ENCODE results near the gene IDI2.

IDI2 gene

GRCh38 chr10:1003884-1004670 is 21.6 kb downstream of the IDI2 start:
- DNase-seq = no peak

- DNase-seq = no peak
Observed at GRCh38 chr10:1002425-1003006, 23.1 kb downstream of the IDI2 start.

- no peak for DNase-seq
Observed at GRCh38 chr10:997266-998022, 28.2 kb downstream of the IDI2 start.

DNA sequence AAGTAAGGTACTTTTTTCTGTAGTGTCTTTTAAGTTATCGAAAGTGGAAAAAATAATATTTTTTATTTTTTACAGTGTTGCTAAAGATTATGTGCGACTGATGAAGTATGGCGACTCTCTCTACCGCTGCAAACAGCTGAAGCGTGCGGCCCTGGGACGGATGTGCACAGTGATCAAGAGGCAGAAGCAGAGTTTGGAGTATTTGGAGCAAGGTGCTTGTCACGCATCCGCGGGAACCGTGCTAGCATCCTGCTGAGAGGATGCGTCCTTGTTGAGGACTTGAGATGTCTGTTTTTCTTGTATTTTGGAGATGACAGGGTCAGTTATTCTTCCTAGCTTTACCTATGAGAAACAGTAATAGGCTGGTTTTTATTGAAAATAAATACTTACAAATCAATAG is 29.6 kb downstream of the IDI2 start:
- no peak for DNase-seq

- no peak for DNase-seq
Observed at GRCh38 chr10:995559-995926, 30.1 kb downstream of the IDI2 start.

DNA sequence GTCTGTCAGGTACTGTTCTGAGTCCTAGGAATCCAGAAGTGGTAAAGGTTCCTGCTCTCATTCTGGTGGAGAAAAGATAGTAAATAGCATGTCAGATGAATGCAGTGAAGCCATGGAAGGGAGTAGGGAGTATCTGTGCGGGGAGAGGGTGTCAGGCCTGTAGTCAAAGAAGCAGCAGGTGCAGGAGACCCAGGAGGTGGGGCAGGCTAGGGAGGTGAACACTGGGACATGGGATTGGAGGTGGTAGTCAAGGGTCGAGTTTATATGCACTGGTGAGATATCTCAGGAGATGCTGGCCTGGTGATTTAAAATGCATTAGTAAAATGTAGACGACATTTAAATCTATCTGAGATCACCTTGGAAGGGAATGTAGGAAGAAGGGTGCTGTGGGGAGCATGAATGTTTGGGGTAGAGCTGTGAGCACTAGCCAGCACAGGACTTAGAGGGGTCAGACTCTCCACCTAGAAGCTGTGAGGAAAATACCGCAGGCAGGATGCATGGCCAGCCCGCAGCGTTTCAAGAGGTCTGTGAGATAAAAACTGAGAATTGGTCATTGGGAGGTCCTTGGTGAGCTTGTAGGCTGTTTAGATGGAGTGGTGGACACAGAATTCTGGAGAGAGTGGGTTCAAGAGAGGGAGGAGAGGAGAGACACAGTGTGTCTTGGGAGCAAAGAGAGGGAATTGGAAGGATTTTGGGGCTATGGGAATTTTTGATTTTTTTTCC is 30.7 kb downstream of the IDI2 start:
- DNase-seq = no peak

- DNase-seq = no peak
Observed at GRCh38 chr10:992871-993270, 32.8 kb downstream of the IDI2 start.

DNA sequence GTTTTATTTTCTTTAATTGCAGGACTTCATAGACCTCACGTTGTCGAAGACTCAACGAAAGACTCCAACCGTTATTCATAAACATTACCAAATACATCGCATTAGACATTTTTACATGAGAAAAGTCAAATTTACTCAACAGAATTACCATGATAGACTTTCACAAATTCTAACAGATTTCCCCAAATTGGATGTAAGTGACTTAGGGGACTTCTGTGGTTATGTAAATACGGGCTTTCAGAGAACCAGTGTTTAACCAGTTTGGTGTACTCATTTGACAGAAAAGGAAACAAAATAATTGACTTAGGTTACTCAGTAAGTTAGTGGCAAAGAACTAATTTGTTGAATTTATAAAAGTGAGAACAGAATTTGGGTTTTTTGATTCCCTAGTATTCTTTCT is 33.2 kb downstream of the IDI2 start:
- DNase-seq = no peak

DNA sequence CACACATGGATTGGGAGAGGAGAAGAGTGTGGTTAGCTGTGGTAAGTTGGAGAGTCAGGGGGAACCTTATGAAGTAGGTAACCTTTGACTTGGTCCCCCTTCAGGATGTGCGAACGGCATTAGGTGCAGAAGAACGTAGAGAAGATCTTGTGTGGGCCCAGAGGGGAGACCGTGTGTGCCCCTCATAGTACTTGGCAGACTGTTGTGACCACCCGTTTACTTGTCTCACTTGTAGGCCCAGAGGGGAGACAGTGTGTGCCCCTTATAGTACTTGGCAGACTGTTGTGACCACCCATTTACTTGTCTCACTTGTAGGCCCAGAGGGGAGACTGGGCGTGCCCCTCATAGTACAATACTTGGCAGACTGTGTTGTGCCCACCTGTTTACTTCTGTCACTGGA is 34.9 kb downstream of the IDI2 start:
- DNase-seq = no peak

DNA sequence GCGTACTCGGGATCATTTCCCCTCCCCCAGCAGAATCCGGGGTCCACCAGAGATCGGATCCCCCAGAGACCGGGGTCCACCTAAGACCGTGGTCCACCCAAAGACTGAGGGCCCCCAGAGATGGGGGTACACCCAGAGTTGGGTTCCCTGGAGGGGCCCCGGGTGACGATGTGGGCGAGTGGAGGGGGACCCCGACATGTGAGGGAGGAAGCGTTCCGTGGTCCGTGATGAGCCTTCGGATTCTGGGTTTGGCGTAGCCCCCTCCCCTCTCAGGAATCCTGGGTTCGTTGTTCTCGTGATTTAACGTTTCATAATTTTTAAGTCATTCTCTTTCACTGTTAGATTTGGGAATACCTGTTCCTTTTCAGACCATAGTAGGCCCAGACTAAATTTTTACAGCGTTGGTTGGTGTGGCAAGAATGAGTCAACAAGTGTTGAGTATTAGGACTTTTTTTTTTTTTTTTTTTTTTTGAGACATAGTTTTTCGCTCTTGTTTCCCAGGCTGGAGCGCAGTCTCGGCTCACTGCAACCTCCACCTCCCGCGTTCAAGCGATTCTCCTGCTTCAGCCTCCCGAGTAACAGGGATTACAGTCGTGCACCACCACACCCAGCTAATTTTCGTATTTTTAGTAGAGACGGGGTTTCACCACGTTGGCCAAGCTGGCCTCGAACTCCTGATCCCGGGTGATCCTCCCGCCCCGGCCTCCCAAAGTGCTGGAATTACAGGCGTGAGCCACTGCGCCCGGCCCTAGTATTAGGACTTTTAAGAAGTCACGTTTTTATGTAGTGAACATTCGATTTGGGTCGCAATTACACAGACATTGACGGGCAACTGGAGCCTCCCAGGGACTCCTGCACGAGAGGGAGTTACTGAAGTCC is 36.8 kb downstream of the IDI2 start:
- no peak for DNase-seq

GRCh38 chr10:987870-988666 is 37.6 kb downstream of the IDI2 start, which contains the start of gene GTPBP4:
GTPBP4 (plus strand) TSS chr10:988434; CDS start chr10:988480, 46 bp downstream.
- peak; percentile 81 to 92 (median 90) for DNase-seq

- no peak for DNase-seq
Observed at GRCh38 chr10:987620-987869, 38.1 kb downstream of the IDI2 start.

DNA sequence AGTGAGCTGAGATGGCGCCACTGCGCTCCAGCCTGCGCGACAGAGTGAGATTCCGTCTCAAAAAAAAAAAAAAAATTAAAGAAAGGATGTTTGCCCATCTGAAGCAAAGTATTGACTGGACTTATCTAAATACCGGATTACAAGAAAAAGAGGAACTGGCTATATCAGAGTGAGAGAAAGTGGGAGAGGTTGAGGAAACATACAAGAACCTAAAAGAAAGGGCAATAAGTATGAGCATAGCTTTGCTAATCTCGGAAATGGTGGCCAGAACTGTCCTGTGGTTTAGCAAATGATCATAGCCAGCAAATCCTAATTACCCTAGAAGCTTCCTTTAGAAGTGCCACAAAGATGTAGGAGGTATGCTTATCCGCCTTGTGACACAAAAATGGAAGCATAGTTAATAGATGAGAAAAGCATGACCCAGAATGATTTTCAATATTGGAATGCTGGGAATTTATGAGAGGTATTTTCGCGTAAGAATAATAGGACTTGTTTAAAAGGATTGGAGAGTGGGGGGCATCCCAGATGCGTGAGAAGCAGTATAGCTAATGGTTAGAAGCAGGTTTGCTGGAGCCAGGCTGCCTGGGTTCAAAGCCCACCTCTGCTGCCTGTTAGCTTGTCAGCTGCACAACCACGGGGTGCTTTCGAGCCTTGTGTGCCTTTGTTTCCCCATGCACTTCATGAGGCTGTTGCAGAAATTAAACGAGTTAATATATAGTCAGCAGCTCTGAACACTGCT is 38.6 kb downstream of the IDI2 start:
- no peak for DNase-seq

DNA sequence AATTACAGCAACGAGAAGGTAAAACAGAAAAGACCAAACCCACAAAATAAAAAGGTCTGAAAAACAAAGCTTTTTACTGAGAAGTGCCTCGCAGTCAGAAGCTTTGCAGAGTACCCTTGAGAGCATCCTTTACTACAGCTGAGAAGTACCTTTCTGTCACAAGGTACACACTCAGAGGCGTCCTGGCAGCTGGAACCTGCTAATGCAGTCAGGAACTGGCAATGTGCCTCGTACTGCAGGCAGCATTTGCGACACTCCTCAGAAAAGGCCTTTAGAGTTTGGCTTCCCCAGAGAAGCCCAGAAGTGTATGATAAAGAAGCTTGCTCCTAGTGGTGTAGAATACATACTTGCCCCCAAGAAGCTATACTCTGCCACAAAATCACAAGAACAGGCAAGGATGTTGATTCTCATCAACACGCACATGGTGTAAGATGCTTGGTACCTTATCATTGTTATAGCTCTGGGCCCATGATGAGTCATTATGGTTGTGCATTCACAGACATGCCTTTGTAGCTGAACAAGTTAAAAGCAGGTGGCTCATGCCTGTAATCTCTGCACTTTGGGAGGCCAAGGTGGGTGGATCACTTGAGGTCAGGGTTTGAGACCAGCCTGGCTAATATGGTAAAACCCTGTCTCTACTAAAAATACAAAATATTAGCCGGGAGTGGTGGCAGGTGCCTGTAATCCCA is 39.4 kb downstream of the IDI2 start:
- no peak for DNase-seq

DNA sequence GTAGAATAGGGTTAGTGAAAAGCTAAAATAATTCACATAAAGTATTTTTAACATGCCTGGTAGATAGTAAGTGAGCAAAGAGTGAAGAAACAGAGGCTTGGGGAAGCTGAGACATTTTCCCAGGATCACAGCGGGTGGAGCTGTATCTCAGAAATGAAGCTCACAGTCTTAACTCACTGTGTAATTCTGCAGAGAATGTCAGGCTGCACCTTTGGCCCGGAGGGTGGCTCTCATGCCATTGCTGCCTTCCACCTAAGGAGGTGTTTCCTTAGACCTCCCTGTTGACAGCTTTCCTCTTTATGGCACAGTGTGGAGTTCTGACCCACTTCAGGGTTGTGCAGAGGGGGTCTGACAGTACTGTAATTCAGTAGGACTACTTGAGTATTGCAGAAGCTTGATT is 40.3 kb downstream of the IDI2 start:
- DNase-seq = no peak

- no peak for DNase-seq
Observed at GRCh38 chr10:983971-984655, 41.5 kb downstream of the IDI2 start.

DNA sequence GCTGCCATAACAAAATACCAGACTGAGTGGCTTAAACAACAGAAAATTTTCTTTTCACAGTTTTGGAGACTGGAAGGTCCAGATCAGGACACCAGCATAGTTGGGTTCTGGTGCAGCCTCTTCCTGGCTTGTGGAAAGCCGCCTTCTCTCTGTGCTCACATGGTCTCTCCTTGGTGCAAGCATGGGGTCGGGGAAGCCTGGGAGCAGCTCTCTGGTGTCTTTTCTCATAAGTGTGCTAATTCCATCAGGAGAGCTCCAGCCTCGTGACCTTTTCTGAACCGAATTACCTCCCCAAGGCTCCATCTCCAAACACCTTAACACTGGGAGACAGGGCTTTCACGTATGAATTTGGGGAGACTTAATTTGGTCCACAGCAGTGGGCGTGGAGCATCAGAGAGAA is 42.3 kb downstream of the IDI2 start:
- DNase-seq = no peak

DNA sequence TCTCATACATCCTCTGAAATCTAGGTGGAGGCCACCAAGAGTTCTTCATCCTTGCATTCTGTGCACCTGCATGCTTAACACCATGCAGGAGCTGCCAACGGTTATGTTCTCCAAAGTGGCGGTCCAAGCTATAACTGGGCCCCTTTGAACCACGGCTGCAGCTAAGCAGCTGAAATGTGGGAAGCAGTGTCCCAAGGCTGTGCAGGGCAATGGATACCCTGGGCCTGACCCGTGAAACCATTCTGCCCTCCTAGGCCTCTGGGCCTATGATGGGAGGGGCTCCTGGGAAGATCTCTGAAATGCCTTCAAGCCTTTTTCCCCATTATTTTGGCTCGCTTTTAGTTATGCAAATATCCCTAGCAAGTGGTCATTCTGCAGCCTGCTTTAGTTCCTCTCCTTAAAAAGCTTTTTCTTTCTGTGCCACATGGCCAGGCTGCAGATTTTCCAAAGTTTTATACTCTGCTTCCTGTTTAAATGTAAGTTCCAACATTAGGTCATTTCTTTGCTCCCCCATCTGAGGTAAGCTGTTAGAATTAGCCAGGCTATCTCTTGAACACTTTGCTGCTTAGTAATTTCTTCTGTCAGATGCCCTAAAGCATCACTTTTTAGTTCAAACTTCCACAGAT is 45.1 kb downstream of the IDI2 start:
- DNase-seq = no peak

DNA sequence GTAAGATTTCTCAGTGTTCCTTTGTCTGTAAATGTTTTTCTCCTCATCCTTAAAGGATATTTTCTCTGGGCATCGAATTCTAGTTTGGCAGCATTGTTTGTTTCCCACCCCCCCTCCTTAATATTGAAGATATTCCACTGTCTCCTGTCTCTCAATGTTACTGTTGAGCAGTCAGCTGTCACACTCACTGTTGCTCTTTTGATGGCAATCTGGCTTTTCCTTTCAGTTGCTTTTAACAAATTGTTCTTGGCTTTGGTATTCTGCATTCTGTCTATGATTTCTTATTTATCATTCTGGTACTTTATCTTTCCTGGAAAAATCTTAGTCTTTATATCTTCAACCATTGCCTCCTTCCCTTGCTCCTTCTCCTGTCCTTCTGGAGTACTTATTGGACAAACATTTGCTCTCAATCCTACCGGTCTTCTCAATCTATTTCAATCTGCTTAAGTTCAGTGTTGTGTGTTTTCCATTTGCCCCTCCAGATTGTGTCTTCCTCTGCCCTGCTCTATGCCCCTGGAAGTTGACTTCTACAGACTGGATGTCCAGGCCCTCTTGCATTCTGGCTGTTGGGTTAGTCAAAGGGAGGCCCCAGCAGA is 46.7 kb downstream of the IDI2 start:
- no peak for DNase-seq
